Measurements from ENCODE around the gene ZNF98.

Gene ZNF98

DNA sequence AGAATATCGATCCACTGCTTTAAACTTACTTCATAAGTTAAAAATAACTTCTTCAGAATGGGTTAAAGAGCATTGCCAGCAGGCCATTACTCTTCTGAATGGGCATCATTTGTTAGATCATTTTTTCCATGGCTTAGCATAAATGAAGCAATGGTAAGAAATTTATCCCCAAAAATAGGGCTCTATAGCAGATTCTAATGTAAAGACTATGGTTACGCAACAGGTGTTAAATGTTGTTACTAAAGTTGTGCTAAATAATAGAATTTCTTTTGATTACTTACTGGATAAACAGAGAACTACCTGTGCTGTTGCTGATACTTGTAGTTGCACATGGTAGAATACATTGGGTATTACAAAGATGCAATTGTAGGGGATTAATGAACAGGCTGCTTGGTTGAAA, 15.9 kb upstream of the ZNF98 start (continued):
- TF ChIP-seq SP7 (tag by site-specific recombination; IDR thresholded peaks at IDR 0.05) (no peak), ZNF132 (tag by site-specific recombination; IDR thresholded peaks at IDR 0.05; ENCODE audit: borderline replicate concordance) (no peak), ZNF112 (tag by site-specific recombination; IDR thresholded peaks at IDR 0.05) (no peak), ZNF664 (tag by site-specific recombination; IDR thresholded peaks at IDR 0.05) (no peak)
- TF ChIP-seq, protein P1, sequence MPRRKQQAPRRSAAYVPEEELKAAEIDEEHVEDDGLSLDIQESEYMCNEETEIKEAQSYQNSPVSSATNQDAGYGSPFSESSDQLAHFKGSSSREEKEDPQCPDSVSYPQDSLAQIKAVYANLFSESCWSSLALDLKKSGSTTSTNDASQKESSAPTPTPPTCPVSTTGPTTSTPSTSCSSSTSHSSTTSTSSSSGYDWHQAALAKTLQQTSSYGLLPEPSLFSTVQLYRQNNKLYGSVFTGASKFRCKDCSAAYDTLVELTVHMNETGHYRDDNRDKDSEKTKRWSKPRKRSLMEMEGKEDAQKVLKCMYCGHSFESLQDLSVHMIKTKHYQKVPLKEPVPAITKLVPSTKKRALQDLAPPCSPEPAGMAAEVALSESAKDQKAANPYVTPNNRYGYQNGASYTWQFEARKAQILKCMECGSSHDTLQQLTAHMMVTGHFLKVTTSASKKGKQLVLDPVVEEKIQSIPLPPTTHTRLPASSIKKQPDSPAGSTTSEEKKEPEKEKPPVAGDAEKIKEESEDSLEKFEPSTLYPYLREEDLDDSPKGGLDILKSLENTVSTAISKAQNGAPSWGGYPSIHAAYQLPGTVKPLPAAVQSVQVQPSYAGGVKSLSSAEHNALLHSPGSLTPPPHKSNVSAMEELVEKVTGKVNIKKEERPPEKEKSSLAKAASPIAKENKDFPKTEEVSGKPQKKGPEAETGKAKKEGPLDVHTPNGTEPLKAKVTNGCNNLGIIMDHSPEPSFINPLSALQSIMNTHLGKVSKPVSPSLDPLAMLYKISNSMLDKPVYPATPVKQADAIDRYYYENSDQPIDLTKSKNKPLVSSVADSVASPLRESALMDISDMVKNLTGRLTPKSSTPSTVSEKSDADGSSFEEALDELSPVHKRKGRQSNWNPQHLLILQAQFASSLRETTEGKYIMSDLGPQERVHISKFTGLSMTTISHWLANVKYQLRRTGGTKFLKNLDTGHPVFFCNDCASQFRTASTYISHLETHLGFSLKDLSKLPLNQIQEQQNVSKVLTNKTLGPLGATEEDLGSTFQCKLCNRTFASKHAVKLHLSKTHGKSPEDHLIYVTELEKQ (tag by site-specific recombination; IDR thresholded peaks at IDR 0.05; ENCODE audit: borderline replicate concordance): no peak

GRCh38 chr19:22427960-22428913, 6.1 kb upstream of the ZNF98 start:
- CTCF ChIA-PET: no interaction called here

More at GRCh38 chr19:22427960-22428913, 6.1 kb upstream of the ZNF98 start:
- no peaks in the 10 kb centered on the region for H3K36me3 ChIP-seq (ENCODE audit: control insufficient read depth in 2 of 2, insufficient read depth in 1 of 2, low read length in 2 of 2)
- POLR2A ChIA-PET: no interaction called here
- no peak overlapping the region for H3K27ac ChIP-seq (ENCODE audit: extremely low read depth, low read depth, low read length)
- H3K9me3 ChIP-seq (ENCODE audit: control insufficient read depth, insufficient read depth, low read depth, low read length): no peaks in the 10 kb centered on the region
- H3K4me3 ChIP-seq (ENCODE audit: low read depth, low read length): no peak overlapping the region
- H3K4me1 ChIP-seq (ENCODE audit: control insufficient read depth, insufficient read depth, low read length): no peaks in the 10 kb centered on the region
- TF ChIP-seq ATF2 (tag by site-specific recombination; IDR thresholded peaks at IDR 0.05; ENCODE audit: low read depth) (no peak), ZNF621 (tag by site-specific recombination; IDR thresholded peaks at IDR 0.05) (no peak), ZFP37 (tag by site-specific recombination; IDR thresholded peaks at IDR 0.05) (no peak), ZFP69B (tag by site-specific recombination; IDR thresholded peaks at IDR 0.05) (no peak), IKZF3 (tag by site-specific recombination; IDR thresholded peaks at IDR 0.05) (no peak), ZBTB21 (tag by site-specific recombination; IDR thresholded peaks at IDR 0.05) (no peak), ZNF449 (tag by site-specific recombination; IDR thresholded peaks at IDR 0.05) (no peak), WT1 (tag by site-specific recombination; IDR thresholded peaks at IDR 0.05) (no peak), ZSCAN16 (tag by site-specific recombination; IDR thresholded peaks at IDR 0.05) (no peak), ZNF629 (tag by site-specific recombination; IDR thresholded peaks at IDR 0.05) (no peak), ZNF544 (tag by site-specific recombination; IDR thresholded peaks at IDR 0.05) (no peak), ZNF311 (tag by site-specific recombination; IDR thresholded peaks at IDR 0.05; ENCODE audit: borderline replicate concordance) (no peak), ZSCAN18 (tag by site-specific recombination; IDR thresholded peaks at IDR 0.05) (no peak), ZNF626 (tag by site-specific recombination; IDR thresholded peaks at IDR 0.05) (no peak), ZNF585B (tag by site-specific recombination; IDR thresholded peaks at IDR 0.05) (no peak), ZNF24 (tag by site-specific recombination; IDR thresholded peaks at IDR 0.05) (no peak), GLI4 (tag by site-specific recombination; IDR thresholded peaks at IDR 0.05) (no peak), MZF1 (tag by site-specific recombination; IDR thresholded peaks at IDR 0.05; ENCODE audit: borderline replicate concordance) (no peak)
- TF ChIP-seq, protein P2, sequence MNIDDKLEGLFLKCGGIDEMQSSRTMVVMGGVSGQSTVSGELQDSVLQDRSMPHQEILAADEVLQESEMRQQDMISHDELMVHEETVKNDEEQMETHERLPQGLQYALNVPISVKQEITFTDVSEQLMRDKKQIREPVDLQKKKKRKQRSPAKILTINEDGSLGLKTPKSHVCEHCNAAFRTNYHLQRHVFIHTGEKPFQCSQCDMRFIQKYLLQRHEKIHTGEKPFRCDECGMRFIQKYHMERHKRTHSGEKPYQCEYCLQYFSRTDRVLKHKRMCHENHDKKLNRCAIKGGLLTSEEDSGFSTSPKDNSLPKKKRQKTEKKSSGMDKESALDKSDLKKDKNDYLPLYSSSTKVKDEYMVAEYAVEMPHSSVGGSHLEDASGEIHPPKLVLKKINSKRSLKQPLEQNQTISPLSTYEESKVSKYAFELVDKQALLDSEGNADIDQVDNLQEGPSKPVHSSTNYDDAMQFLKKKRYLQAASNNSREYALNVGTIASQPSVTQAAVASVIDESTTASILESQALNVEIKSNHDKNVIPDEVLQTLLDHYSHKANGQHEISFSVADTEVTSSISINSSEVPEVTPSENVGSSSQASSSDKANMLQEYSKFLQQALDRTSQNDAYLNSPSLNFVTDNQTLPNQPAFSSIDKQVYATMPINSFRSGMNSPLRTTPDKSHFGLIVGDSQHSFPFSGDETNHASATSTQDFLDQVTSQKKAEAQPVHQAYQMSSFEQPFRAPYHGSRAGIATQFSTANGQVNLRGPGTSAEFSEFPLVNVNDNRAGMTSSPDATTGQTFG (tag by site-specific recombination; IDR thresholded peaks at IDR 0.05; ENCODE audit: borderline replicate concordance): no peak
- TF ChIP-seq, protein P3, sequence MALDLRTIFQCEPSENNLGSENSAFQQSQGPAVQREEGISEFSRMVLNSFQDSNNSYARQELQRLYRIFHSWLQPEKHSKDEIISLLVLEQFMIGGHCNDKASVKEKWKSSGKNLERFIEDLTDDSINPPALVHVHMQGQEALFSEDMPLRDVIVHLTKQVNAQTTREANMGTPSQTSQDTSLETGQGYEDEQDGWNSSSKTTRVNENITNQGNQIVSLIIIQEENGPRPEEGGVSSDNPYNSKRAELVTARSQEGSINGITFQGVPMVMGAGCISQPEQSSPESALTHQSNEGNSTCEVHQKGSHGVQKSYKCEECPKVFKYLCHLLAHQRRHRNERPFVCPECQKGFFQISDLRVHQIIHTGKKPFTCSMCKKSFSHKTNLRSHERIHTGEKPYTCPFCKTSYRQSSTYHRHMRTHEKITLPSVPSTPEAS (tag by site-specific recombination; IDR thresholded peaks at IDR 0.05): no peak

Measured in HEK293 (cell line).